Coronary artery (tissue), 2 donors: ENCODE measurements around the gene UFSP2.
"Not testable (repeated sequence)": the region's sequence is repeated elsewhere in the genome, so short reads cannot be mapped to it uniquely, and the experiment has no call there.

Experiments
- DNase-seq: peaks from one replicate; pipeline ENCODE4 v3.0.0-alpha.2; 2017; ENCODE audit warnings: low spot score
- H3K27ac ChIP-seq, 2 donors: fragments of 200-600 bp; sonication (generic); one replicate each; pipeline ENCODE4 v1.5.1; 2016 to 2019
- H3K4me3 ChIP-seq: fragments of 200-600 bp; sonication (generic); 2 replicates; pipeline ENCODE4 v1.5.1; 2016; ENCODE audit warnings: mild to moderate bottlenecking, moderate library complexity
- CTCF ChIP-seq: fragments of 200-600 bp; sonication (generic); IDR thresholded peaks from one replicate; pipeline ENCODE4 v1.5.1; 2019; ENCODE audit warnings: antibody characterized with exemption

The UFSP2 gene

GRCh38 chr4:185369731-185370130 lies 56.0 kb downstream of the UFSP2 start:
- Histone ChIP-seq H3K4me3 (no peak overlapping the region), H3K27ac (no peak overlapping the region)
- no peak for TF ChIP-seq CTCF
- no peak for DNase-seq

GRCh38 chr4:185364886-185365285 lies 60.9 kb downstream of the UFSP2 start:
- no peak for TF ChIP-seq CTCF
- Histone ChIP-seq H3K27ac (no peak overlapping the region), H3K4me3 (no peak overlapping the region)
- no peak for DNase-seq

- DNase-seq = no peak
- TF ChIP-seq CTCF = no peak
- Histone ChIP-seq H3K4me3 (no peak overlapping the region), H3K27ac (no peak overlapping the region)
These were observed 62.5 kb downstream of the UFSP2 start for GRCh38 chr4:185363251-185363650.

- not testable (repeated sequence) for H3K4me3 ChIP-seq, H3K27ac ChIP-seq, DNase-seq
These were observed 63.2 kb downstream of the UFSP2 start for GRCh38 chr4:185362570-185362969.

- Histone ChIP-seq H3K4me3 (no peak overlapping the region), H3K27ac (no peak overlapping the region)
- no peak for TF ChIP-seq CTCF
- no peak for DNase-seq
These were observed 63.9 kb downstream of the UFSP2 start for GRCh38 chr4:185361872-185362271.

GRCh38 chr4:185359767-185360446 lies 65.9 kb downstream of the UFSP2 start:
- H3K4me3 ChIP-seq = no peak overlapping the region
- no peak for DNase-seq
- H3K27ac ChIP-seq = peak overlapping the region in 1 of 2 donors; percentile 10
- TF ChIP-seq CTCF = no peak

- TF ChIP-seq CTCF = no peak
- peak overlapping the region; percentile 32 to 39 for H3K27ac ChIP-seq
- DNase-seq = no peak
- no peak overlapping the region for H3K4me3 ChIP-seq
These were observed 66.8 kb downstream of the UFSP2 start for GRCh38 chr4:185358959-185359358.
